GM21381 (cell line): ENCODE results near the gene SLC35B2.

Experiments used
- ATAC-seq: cut with Tn5 transposase; IDR thresholded peaks from one replicate; pipeline ENCODE4 v1.9.1; 2021; ENCODE audit warnings: mild to moderate bottlenecking, moderate library complexity; ENCODE audit not compliant: unreplicated experiment

SLC35B2 gene

DNA sequence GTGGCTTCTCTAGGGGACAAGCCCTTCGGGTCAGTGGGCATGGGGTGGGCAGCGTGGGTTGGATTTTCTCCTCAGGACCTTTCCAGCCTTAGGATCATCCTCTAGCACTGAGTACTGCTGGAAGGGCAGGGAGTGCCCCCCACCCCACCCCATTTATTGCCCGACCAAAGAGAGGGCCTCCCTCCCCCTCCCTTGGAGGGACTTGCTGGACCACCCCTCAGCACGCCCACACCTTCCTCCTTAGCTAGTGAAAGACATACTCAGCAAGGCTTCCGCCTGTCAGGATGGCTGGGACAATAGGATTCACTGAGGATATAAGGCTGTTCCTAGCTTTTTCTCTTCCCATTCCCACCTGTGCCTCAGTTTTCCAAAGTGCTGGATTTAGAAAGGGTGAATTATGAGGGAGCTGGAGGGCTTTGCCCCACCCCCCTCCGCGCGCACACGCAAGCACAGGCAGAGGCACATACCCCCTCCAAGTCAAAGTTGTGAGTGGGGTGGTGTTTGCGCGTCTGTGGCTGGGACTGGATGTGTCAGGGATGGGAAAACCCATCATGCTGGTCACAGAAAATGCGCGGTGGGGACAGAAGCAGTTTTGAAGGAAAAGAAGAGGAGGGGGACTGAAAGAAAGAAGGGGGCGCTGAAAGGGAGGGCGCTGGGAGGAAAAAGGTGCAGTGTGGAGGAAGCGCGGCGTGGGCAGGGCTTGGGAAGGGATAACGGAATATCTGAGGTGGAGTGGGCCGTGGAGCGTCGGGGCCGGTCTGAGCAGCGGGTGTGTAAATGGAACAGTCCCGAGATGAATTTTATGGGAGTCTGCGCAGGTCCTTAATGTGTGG, 34.6 kb downstream of the SLC35B2 start:
- ATAC-seq, result no peak

DNA sequence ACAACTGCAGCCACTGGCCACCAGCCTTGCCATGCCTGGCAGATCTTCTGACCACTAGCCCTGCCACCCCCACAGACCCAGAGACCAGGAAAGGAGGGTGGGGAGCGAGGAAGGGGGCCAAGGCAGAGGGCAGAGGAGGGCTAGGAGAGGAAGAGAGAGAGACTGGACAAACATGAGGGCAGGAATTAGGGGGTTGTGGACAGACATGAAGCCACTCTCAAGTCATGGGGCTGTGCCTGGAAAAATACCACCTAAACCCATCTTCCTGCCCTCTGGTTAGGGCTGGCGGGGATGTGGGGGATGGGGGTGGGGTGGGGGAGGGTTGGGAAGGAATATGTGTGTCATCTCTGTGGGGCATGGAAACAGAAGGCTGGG, 35.4 kb downstream of the SLC35B2 start:
- ATAC-seq, result no peak

DNA sequence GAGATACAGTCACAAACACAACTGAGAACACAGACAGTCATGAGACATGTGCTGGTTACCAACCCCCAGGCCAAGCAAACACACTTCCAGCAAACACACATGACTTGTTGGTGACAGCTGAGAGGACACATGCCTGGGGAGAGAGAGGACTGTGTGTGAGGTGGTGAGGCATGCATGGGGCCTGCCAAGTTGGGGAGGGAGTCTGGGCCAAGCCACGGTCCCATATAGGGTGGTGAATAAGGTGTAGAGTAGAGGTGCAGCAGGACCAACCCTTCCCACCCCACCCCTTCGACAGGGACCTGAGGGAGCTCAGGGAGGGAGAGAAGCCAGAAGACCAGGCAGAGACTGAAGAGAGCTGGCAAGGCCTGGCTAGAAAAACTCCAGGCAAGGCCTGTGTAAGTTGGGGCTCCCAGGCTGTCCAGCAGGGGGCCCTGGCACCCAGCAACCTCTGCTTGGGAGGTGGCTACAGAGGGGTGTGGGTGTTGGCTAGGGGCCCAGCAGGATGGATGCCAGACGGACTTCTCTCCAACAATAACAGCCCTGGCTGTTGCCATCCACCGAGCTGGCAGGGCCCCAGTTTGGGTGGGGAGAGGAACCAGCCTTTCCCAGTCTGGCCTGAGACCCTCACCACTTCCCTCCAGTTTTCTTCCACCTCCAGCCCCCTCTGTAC, 35.9 kb downstream of the SLC35B2 start:
- ATAC-seq, result peak; percentile 39

DNA sequence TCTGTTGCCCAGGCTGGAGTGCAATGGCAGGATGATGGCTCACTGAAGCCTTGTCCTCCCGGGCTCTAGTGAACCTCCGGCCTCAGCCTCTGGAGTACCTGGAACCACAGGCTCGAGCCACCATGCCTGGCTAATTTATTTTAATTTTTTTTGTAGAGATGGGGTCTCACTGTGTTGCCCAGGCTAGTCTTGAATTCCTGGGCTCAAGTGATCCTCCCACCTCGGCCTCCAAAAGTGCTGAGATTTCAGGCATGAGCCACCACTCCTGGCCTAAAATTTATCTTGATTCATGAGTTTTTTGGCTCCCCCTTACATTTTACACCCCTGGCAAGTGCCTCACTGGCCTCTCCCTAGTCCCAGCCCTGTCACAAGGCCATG, 36.4 kb downstream of the SLC35B2 start:
- ATAC-seq, result no peak

DNA sequence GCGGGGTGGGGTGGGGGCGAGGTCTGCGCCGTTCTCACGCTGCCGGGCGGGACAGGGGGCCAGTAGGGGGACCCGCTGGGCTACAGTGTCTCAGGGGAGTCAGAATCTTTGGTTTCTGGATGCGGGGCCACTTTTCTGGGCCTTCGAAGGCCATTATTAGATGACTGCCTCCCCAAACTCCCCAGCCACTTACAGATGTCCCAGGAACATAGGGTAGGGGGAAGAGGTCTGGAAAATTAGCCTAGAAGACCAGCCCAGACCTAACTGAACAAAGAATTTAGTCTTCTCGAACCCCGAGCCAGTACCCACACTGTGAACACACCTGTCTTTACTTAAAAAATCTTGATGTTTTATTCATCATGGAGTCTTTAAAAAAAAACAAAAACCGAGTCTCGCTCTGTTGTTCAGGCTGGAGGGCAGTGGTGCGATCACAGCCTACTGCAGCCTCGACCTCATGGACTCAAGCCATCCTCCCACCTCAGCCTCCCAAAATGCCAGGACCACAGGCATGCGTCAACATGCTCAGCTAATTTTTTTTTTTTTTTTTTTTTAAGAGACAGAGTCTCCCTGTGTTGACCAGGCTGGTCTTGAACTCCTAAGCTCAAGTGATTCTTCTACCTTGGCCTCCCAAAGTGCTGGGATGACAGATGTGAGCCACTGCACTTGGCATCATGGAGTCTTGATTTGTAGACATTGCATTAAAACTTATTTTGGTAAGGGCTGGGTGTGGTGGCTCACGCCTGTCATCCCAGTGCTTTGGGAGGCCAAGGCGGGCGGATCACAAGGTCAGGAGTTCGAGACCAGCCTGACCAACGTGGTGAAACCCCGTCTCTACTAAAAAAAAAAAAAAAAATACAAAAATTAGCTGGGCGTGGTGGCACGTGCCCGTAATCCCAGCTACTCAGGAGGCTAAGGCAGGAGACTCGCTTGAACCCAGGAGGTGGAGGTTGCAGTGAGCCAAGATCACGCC, 37.2 kb downstream of the SLC35B2 start:
- ATAC-seq, result no peak

DNA sequence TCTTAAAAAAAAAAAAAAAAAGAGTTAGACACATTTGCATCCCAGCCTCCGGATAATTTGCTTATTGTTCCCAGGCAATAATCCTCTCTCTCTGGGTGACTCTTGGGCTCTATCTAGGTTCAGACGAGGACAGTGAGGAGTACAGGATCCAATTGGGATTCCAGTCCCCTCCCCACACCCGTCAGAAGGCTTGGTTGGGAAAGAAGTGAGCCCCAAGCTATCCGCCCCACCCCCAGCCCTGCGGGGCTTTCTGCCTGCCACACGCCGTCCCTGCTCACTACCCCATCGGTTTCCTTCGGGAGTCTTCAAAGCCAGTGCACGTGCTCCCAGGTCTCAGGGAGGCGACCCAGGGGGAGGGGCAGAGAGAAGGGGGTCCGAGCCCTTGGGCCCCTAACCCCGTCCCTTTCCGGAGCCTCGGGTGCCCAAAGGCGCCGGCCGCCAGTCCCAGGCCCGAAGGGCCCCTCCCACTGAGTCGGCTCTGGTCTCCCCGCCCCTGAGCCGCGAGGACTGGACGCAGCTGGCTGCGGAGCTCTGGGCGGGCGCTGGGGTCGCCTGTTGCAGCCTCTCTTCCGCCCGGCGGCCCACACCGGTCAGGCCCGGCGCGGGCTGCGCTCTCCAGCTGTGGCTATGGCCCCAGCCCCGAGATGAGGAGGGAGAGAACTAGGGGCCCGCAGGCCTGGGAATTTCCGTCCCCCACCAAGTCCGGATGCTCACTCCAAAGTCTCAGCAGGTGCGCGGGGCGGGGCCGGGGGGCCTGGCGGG, 38.1 kb downstream of the SLC35B2 start:
- ATAC-seq, result peak; percentile 45

DNA sequence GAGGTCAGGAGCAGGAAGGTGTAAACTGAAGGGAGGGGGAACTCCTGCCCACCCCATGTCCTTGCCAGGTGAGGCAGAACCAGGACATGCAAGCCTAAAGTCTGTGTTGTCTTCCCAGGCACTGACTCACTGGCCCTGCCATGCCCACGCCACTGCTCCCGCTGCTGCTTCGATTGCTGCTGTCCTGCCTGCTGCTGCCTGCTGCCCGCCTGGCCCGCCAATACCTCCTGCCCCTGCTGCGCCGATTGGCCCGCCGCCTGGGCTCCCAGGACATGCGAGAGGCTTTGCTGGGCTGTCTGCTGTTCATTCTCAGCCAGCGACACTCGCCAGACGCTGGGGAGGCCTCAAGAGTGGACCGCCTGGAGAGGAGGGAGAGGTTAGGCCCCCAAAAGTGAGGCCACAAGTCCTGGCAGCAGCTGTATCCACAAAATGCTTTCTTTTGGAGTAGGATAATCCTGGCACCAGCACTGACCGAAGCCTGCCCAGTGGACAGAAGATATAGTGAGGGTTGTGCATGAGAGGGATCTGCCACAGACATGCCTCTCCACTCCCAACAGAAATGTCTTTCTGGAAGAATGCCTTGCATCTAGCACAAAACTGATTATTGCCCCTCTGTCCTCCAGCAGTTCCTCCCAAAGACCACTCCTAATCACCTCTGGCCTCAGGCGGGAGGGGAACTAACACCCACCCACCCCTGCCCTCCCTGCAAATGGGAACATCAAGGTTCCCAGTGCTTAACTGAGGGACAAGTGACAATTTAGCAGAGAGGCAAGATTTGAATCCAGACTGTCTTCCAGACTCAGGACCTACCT, 39.8 kb downstream of the SLC35B2 start:
- ATAC-seq, result no peak

DNA sequence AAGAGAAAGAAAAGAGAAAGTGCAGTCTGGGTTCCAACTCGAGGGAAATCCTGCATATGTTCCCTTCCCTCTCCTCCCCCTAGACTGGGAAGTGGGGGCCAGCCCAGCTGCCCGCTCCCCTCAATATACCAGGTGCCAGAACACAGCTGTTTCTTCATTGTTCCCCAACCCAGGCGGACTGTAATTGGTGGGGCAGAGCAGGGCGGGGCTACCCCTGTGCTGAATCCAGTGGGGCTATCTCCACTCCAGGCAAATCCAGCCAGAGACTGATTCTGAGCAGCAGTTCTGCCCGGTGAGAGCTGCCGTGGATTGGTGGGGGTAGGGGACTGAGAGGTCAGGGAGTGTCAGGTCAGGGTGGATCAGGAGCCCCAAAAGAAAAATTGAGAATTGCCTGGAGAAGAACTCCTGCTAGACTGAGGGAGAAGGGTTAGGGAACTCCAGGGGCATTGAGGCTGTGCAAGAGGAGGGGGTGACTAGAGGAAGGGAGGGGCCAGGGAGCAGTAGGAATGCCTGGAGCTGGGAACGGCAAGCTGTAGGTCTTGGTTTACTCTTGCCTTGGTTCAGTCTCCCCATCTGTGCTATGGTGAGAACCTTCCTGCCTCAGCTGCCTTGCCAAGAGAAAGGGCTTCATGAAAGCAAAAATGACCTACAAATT, 40.5 kb downstream of the SLC35B2 start, which contains the start of gene MYMX:
Gene MYMX (plus strand): TSS at position 250 of the 655 bp plus-strand sequence. CDS start 546 bp downstream, outside the sequence.
- ATAC-seq, result no peak

DNA sequence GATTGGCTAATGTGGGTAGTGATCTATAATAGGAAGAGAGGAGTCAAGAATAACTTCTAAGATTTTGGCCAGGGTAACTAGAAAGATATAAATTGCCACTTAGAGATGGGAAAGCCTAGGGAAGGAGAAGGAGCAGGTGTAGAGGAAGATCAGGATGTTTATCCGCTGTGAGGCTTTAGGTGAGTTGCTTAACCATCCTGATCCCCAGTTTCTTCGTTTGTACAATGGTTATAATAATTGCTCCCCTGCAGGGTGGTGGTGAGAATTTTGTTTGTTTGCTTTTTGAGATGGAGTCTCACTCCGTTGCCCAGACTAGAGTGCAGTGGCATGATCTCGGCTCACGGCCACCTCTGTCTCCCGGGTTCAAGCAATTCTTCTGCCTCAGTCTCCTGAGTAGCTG, 43.0 kb downstream of the SLC35B2 start:
- ATAC-seq, result no peak

DNA sequence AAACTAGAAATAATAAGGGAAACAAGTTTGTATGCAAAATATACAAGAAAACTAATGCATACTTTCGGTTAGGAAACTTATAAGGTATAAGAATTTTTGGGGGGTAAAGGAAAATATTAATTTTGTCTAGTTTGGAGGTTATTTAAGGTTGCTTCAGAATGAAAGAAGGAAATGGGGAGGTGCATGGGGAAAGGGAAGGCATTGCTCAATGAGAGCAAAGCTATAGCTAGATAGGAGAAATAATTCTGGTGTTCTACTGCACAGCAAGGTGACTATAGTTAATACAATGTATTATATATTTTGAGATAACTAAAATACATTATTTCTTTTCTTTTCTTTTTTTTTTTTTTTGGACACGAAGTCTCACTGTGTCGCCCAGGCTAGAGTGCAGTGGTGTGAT, 46.0 kb downstream of the SLC35B2 start:
- no peak for ATAC-seq

DNA sequence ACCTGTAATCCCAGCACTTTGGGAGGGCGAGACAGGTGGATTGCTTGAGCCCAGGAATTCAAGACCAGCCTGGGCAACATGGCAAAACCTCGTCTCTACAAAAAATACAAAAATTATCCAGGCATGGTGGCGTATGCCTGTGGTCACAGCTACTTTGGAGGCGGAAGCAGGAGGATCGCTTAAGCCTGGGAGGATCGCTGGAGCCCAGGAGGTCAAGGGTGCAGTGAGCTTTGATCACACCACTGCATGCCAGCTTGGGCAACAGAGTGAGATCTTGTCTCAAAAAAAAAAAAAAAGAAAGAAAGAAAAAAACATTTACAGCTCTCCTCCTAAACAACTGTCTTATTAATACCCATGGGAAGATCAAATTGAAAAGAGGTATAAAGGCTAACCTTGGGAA, 49.4 kb downstream of the SLC35B2 start:
- no peak for ATAC-seq
